ENCODE measurements around the gene KRT86.
"Not testable (repeated sequence)": the region's sequence is repeated elsewhere in the genome, so short reads cannot be mapped to it uniquely, and the experiment has no call there.

The KRT86 gene

DNA sequence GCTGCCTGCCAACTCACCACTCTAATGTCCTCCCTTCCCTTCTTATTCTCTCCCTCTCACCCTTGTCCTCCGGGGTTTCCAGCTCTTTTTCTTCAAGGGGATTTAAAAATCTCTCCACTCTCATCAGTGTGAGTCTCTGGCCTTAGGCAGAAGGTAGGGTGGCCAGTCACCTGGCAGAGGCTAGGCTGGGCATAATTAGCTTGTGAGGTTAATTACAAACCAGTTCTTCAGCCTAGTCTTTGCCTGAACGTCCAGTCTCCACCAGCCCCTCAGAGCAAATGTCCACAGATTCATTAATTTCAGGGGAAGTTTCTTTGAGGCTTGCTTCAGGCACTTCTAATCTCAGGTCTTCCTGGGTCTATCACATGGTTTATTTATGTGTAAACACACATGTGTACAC, 34.7 kb upstream of the KRT86 start:
- Histone ChIP-seq H3K79me2 (ENCODE audit: low read length) (no peaks in the 10 kb centered on the region), H3K4me2 (ENCODE audit: low read length) (no peak overlapping the region), H3K9me3 (ENCODE audit: insufficient read depth, low read length) (no peaks in the 10 kb centered on the region), H3K27ac (ENCODE audit: low read length) (no peak overlapping the region), H3K9ac (ENCODE audit: low read length) (no peak overlapping the region), H4K20me1 (ENCODE audit: insufficient read depth, low read length) (no peaks in the 10 kb centered on the region), H3K36me3 (replicated peaks; ENCODE audit: low read depth, low read length) (no peaks in the 10 kb centered on the region), H3K4me1 (ENCODE audit: low read length) (peaks cover 20% of the 10 kb centered on the region), H3K27me3 (ENCODE audit: low read depth, low read length) (no peaks in the 10 kb centered on the region), H3K4me3 (ENCODE audit: low read length) (no peak overlapping the region), H2AFZ (ENCODE audit: low read depth, low read length) (no peak overlapping the region)
- TF ChIP-seq, protein P1, sequence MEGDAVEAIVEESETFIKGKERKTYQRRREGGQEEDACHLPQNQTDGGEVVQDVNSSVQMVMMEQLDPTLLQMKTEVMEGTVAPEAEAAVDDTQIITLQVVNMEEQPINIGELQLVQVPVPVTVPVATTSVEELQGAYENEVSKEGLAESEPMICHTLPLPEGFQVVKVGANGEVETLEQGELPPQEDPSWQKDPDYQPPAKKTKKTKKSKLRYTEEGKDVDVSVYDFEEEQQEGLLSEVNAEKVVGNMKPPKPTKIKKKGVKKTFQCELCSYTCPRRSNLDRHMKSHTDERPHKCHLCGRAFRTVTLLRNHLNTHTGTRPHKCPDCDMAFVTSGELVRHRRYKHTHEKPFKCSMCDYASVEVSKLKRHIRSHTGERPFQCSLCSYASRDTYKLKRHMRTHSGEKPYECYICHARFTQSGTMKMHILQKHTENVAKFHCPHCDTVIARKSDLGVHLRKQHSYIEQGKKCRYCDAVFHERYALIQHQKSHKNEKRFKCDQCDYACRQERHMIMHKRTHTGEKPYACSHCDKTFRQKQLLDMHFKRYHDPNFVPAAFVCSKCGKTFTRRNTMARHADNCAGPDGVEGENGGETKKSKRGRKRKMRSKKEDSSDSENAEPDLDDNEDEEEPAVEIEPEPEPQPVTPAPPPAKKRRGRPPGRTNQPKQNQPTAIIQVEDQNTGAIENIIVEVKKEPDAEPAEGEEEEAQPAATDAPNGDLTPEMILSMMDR (IDR thresholded peaks at IDR 0.05; ENCODE audit: low read depth, low read length): no peak
- TF ChIP-seq EZH2phosphoT487 (IDR thresholded peaks at IDR 0.05; ENCODE audit: low read depth): no peak

DNA sequence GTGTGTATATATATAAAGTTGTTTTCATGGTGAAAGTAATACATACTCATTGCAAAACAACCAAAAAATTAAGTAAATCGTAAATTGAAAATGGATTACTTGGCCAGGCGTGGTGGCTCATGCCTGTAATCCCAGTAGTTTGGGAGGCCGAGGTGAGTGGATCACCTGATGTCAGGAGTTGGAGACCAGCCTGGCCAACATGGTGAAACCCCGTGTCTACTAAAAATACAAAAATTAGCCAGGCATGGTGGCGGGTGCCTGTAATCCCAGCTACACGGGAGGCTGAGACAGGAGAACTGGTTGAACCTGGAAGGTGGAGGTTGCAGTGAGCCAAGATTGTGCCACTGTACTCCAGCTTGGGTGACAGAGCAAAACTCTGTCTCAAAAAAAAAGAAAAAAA, 34.2 kb upstream of the KRT86 start:
- peaks cover 25% of the 10 kb centered on the region for H3K4me1 ChIP-seq (ENCODE audit: low read length)
- H3K9me3 ChIP-seq (ENCODE audit: insufficient read depth, low read length); H4K20me1 ChIP-seq (ENCODE audit: insufficient read depth, low read length); H3K27me3 ChIP-seq (ENCODE audit: low read depth, low read length); H3K27ac ChIP-seq (ENCODE audit: low read length); H3K9ac ChIP-seq (ENCODE audit: low read length); H3K4me2 ChIP-seq (ENCODE audit: low read length); H2AFZ ChIP-seq (ENCODE audit: low read depth, low read length); H3K36me3 ChIP-seq (replicated peaks; ENCODE audit: low read depth, low read length); H3K79me2 ChIP-seq (ENCODE audit: low read length); H3K4me3 ChIP-seq (ENCODE audit: low read length): not testable (repeated sequence)

DNA sequence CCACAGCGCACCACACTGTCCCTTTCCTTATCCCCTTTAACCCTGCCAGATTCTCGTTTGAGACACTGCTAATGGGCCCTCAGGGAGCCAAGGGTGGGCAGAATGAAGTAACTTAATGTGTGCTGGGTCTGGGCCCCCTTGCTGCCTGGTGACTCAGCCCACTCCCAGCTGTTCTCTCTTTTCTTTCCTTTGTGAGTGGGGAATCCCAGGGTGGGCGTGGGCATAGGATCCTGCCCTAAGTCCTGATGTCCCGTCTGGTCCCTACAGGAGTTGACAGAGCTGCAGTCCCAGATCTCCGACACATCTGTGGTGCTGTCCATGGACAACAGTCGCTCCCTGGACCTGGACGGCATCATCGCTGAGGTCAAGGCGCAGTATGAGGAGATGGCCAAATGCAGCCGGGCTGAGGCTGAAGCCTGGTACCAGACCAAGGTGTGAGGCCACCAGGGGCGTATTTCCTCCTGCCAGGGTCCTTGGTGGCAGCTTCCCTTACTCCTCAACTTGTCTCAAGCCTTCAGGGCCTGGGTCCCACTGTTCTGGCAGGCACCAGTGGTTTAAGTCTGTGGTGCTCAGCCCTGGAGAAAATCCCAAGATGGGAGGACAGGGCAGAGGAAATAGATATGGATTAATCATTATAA, 33.1 kb upstream of the KRT86 start:
- H3K36me3 ChIP-seq (replicated peaks; ENCODE audit: low read depth, low read length): no peaks in the 10 kb centered on the region
- H3K4me1 ChIP-seq (ENCODE audit: low read length): peaks cover 36% of the 10 kb centered on the region
- H3K4me3 ChIP-seq (ENCODE audit: low read length): no peak overlapping the region
- H3K27me3 ChIP-seq (ENCODE audit: low read depth, low read length): no peaks in the 10 kb centered on the region
- no peaks in the 10 kb centered on the region for H3K9me3 ChIP-seq (ENCODE audit: insufficient read depth, low read length)
- no peaks in the 10 kb centered on the region for H3K79me2 ChIP-seq (ENCODE audit: low read length)
- no peak overlapping the region for H2AFZ ChIP-seq (ENCODE audit: low read depth, low read length)
- H4K20me1 ChIP-seq (ENCODE audit: insufficient read depth, low read length): no peaks in the 10 kb centered on the region
- no peak overlapping the region for H3K27ac ChIP-seq (ENCODE audit: low read length)
- no peak overlapping the region for H3K4me2 ChIP-seq (ENCODE audit: low read length)
- TF ChIP-seq, protein P1 (IDR thresholded peaks at IDR 0.05; ENCODE audit: low read depth, low read length): no peak
- H3K9ac ChIP-seq (ENCODE audit: low read length): no peak overlapping the region

DNA sequence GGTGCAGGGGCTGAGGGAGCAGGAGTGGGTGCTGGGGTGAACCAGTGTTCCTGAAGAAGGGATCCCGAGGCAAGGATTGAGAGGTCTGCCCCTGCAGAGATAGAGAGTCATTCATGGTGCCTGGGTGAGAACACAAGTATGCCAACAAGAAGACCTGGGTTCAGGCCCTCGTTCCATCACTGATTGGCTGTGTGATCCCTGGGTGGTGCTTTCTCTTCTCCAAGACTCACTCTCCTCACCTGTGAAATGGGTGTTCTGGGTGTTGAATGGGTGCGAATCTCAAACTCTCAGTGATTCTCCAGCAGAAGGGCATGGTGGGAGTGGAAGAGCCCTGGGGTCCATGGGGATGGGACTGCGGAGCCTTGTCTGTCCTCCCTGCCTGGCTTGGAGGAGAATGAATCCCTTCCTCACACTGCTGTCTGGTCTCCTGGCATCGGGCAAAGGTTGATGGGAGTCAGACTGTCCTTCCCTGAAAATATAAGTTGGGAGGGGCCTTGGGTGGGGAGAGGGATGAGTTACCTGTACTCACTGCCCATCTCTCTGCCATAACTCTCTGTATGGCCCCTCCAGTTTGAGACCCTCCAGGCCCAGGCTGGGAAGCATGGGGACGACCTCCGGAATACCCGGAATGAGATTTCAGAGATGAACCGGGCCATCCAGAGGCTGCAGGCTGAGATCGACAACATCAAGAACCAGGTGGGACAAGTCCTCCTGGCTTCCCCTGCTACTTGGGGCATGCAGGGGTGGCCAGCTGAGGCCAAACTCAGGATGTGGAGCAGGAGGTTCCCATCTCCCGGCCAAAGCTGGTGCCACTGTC, 31.8 kb upstream of the KRT86 start:
- H3K4me1 ChIP-seq (ENCODE audit: low read length): peaks cover 49% of the 10 kb centered on the region
- H2AFZ ChIP-seq (ENCODE audit: low read depth, low read length): peak overlapping the region; percentile 57; the same call in 1 of the 2 replicates
- TF ChIP-seq EZH2phosphoT487 (IDR thresholded peaks at IDR 0.05; ENCODE audit: low read depth): no peak
- TF ChIP-seq, protein P1 (IDR thresholded peaks at IDR 0.05; ENCODE audit: low read depth, low read length): no peak
- H3K36me3 ChIP-seq (replicated peaks; ENCODE audit: low read depth, low read length): no peaks in the 10 kb centered on the region
- H3K27me3 ChIP-seq (ENCODE audit: low read depth, low read length): no peaks in the 10 kb centered on the region
- H3K9me3 ChIP-seq (ENCODE audit: insufficient read depth, low read length): no peaks in the 10 kb centered on the region
- H3K4me2 ChIP-seq (ENCODE audit: low read length): peak overlapping the region; percentile 89; the same call in 1 of the 2 replicates
- no peaks in the 10 kb centered on the region for H4K20me1 ChIP-seq (ENCODE audit: insufficient read depth, low read length)
- no peak overlapping the region; the same call in 1 of the 2 replicates for H3K9ac ChIP-seq (ENCODE audit: low read length)
- peak overlapping the region; percentile 81 for H3K27ac ChIP-seq (ENCODE audit: low read length)
- H3K4me3 ChIP-seq (ENCODE audit: low read length): no peak overlapping the region
- H3K79me2 ChIP-seq (ENCODE audit: low read length): no peaks in the 10 kb centered on the region

Data from OCI-LY3 (cell line).